Nucleus accumbens (tissue), 56 donors: ENCODE data around the gene VPS35.
A peak's percentile ranks its signal among the peaks of the same experiment; 100 is the strongest.

Source experiments
- DNase-seq, 56 donors: peaks; one replicate each; lab custom pipeline; 2025; lab: John Stamatoyannopoulos, UW

Gene VPS35

DNA sequence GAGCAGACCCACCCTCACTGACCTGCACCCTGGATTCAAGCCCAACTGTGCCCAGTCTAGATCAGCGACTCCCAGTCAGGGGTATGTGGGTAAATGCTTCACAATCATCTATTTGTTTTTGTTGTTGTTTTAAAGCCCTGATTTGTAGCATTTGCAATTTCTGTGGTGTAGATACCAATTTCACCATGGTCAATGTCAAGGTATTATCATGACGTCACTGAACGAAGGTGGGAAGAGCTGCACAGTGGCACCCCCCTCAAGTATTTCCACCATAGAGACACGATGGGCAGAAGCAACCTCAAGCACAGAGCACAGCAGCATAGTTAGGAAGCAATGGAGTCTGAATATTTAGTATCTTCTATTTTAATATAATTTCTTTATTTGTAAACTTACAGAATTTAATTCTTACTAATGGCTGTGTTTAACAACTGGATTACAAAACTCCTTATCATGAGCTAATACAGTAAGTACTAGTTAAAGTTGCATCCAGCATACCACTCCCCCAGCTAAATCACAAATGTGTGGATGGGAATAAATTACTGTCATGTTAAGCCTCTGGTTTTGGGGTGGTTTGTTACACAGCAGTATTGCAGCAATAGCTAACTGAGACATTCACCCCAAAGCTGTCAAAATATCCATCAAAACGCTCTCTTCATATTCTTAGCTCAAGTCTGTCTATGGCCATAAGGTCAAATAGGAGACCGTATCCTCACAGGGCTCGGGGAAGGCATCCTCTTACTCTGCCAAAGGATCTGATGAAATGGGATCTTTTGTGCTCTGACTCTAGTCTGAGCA is 26.0 kb upstream of the VPS35 start:
- no peak for DNase-seq

GRCh38 chr16:46713634-46714033 is 24.7 kb upstream of the VPS35 start:
- no peak for DNase-seq

- DNase-seq: no peak
These were observed 23.9 kb upstream of the VPS35 start for GRCh38 chr16:46712911-46713310.

- DNase-seq: peak in 1 of 56 donors; percentile 9
These were observed 22.4 kb upstream of the VPS35 start for GRCh38 chr16:46711106-46712058.

DNA sequence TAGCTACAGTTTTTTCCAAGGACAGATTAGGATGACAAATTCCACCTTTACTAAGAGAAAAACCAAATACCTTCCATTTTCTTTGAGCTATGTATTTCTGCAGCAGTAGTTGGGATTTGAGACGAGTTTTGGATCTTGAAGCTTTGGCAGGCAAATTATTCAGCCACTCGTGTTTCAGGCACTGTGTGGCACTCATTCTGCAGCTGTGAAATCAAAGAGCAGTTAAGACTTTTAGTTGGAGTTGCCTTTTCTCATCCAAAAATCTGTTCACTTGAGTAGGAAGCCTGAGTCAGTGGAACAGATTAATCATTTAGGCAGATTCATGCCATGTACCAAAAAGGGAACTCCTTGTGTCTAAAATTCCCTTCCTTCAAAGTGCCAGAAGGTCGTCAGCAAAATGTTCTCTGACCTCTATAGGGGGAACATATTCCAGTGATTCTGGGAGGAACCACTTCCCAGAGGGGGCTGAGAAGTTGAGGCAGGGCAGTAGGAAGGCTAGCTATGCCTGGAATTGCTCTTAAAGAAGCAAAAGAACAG is 20.6 kb upstream of the VPS35 start:
- peak in 4 of 56 donors; percentile 7 to 42 (median 12) for DNase-seq

DNA sequence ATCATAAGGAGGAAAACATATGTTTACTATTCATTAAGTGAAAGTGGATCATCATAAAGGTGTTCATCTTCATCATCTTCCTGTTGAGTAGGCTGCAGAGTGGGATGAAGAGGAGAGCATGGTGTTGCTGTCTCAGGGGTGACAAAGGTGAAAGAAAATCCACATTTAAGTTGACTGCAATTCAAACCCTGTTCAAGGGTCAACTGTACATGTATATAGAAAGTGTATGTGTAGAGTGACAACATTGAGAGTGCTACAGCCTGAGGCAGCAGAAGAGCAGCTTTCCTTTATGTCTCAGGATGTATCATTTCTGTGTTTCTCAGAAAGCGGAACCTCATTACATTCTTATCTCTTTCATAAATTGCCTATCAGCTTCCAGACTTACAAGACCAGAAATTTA is 17.7 kb upstream of the VPS35 start:
- DNase-seq: no peak

DNA sequence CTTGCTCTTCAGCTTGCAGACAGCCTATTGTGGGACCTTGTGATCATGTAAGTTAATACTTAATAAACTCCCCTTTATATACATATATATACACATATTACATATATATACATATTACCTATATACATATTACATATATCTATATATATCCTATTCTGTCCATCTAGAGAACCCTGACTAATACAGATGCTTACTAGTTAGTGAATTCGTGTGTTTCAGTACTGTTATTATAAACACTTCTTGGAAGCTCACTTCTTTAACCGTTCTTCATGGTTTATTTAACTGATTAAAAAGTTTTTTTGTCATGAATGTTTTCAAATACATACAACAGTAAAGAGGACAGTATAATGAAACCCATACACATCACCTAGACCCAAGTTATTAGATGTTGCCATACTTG is 13.1 kb upstream of the VPS35 start:
- no peak for DNase-seq

DNA sequence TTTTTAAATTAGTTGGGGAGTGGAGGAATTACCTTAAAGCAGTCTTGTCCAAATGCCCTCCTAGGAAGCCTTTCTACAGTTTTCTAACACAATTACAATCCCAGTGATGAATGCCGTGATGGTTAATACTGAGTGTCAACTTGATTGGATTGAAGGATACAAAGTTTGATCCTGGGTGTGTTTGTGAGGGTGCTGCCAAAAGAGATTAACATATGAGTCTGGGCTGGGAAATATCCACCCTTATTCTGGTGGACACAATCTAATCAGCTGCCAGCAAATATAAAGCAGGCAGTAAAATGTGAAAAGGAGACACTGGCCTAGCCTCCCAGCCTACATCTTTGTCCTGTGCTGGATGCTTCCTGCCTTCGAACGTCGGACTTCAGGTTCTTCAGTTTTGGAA is 12.6 kb upstream of the VPS35 start:
- no peak for DNase-seq

DNA sequence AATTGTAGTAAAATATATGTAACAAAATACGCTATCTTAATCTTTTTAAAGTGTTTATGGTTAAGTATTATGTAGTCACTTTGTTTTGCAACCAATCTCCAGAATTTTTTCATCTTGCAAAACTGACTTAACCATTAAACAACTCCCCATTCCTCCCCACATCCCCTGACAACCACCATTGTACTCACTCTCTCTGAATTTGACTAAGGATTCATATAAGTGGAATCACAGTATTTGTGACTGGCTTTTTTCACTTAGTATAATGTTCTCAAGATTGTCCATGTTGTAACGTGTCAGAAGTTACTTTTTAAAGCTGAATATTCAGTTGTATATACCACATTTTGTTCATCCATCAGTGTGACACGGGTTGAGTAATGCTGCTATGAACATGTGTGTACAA is 11.1 kb upstream of the VPS35 start:
- no peak for DNase-seq

DNA sequence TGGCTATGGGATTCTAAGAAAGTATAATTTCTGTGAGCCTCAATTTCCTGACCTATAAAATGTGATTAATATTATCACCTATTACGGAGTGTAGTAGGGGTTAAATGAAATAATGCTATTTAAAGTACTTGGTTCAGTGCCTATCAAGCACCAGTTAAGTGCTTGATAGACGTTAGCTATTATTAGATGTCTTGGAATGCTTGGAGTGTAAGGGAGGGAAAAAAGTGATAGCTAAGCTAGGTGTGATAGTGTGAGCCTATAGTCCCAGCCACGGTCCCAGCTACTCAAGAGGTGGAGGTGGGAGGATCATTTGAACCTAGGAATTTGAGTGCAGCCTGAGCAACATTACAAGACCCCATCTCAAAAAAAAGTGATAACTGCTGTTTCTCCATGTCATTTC is 8.0 kb upstream of the VPS35 start:
- DNase-seq: no peak

DNA sequence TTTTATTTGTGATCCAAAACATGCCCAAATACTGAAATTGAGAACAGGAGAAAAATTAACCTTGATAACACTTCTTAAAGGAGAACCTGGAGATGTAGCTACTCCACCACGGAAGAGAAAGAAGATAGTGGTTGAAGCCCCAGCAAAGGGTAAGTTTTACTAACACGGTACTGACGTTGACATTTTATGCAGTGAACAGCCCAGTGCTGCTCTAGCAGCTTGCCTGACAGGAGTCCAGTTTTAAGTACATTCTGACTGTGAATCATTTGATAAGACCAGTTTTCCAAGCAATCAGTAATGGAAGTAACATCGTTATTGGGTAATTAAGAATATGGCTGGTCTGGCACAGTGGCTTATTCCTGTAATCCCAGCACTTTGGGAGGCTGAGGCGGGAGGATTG is 7.0 kb upstream of the VPS35 start:
- no peak for DNase-seq

DNA sequence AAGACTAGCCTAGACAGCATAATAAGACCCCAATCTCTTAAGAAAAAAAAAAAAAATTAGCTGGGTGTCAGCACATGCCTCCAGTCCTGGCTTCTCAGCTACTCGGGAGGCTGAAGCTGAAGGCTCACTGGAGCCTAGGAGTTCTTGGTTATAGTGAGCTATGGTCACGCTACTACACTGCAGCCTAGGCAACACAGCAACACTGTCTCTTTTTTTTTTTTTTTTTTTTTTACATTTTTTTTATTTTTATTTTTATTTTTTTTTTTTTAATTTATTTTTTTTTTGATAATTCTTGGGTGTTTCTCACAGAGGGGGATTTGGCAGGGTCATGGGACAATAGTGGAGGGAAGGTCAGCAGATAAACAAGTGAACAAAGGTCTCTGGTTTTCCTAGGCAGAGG is 4.6 kb upstream of the VPS35 start:
- no peak for DNase-seq

- DNase-seq: no peak
These were observed 2.7 kb upstream of the VPS35 start for GRCh38 chr16:46691726-46692125.

DNA sequence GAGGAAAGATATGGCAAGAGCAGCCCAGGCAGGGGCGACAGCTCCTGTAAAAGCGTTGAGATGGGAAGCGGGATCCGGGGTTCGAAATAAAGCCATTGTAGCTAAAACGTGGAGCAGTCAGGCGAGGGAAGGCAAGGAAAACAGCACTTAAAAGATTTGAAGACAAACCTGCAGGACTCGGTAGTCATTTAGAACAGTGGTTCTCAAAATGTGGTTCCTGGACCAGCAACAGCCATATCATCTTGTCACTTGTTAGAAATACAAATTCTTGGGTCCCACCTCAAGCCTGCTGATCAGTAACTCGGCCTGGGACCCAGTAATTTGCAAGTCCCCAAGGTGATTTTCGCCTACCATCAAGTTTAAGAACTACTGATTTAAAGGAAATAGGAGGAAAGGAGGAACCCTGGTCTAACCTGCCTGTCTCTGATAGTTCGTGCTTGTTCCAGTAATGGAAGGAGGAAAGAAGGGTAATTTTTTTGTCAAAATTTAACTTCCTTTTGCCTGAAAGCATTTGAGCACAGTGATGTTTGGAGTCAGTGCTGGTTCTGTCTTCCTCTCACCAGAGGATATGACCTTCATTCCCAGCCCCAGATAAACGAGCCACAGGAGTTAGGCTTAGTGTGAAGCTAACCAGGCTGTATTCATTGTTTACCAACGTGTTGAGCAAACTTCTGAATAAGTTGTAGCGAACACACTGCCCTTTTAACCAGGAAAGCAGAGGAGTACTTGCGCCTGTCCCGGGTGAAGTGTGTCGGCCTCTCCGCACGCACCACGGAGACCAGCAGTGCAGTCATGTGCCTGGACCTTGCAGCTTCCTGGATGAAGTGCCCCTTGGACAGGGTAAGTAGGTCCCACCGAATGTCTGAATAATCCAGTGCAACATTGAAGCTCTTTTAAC is 1.6 kb upstream of the VPS35 start:
- peak in 1 of 56 donors; percentile 38 for DNase-seq

DNA sequence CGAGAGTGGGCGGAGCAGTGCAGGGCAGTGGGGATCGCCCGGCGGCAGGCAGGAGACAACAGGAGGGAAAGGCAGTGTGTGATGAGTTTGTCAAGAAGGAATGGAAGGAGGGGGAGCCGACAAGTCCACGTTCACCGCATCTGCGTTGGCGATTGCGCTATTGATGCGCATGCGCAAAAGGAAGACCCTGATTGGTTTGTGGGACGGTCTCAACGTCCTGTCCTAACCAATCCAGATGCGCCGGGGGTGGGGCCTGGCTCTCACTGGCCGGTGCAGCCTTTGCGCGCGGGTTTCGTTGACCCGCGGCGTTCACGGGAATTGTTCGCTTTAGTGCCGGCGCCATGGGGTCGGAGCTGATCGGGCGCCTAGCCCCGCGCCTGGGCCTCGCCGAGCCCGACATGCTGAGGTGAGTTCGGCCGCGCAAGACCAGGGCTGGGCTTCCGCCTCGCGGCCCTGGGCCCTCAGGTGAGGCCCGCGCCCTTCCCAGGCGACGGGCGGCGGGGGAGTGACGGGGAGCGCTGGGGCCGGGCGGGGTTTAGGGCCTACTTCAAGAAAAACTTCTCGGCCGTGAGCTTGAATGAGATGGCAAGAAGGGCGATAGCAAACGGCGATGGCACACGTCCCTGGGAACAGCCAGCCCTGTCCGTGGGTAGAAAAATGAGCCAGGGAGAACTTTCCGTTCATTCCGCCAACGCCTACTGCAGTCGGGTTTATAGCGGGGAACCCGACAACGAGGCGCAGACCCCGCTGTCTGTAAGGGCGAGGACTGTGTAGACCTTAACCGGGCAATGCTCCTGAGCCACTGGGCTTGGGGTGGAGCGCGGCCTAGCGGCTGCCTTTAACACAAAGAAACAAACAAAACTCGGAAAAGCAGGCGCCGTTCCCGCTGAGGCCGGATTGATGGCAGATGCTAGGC is 645 bp upstream of the VPS35 start, which contains the start of gene ORC6:
Gene ORC6 (plus strand): TSS at position 295 of the 916 bp plus-strand sequence. CDS start 47 bp downstream, at position 342.
- DNase-seq: peak; percentile 90 to 100 (median 98)

DNA sequence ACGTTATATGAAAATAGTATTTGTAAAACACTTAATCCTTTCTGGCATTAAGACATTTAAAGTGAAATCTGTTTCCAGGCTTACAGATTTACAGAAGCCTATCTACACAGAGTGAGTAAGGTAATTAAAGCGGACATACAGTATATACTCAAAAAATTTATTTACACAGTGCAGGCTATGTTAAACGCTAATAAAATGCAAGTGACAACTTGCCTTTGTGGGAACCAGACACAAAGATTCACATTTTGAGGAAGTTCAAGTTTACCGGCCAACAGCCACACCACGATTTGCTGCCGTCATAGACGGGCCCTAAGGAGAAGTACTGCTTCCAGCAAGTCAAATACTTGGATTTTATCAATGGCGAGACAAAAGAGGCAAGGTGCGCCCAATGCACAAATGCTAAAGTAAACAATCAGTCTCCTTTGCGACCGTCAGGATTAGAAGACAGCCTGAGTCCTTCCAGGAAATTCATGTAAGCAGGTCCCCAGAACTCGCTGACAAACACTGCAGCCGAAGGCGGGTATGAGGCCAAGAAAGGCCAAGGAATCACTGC is 801 bp downstream of the VPS35 start:
- peak in 19 of 56 donors; percentile 9 to 69 (median 40) for DNase-seq

- DNase-seq: no peak
These were observed 1.5 kb downstream of the VPS35 start for GRCh38 chr16:46687486-46687885.

- no peak for DNase-seq
These were observed 2.0 kb downstream of the VPS35 start for GRCh38 chr16:46686815-46687473.
